HG03575 (cell line): ENCODE results near the gene RMC1.
"Not testable (repeated sequence)": the region's sequence is repeated elsewhere in the genome, so short reads cannot be mapped to it uniquely, and the experiment has no call there.

Source experiments
- ATAC-seq: cut with Tn5 transposase; IDR thresholded peaks from one replicate; pipeline ENCODE4 v1.9.1; 2021; ENCODE audit not compliant: unreplicated experiment, insufficient number of reproducible peaks, low FRiP score; ENCODE audit errors: extremely low read depth

RMC1 gene

DNA sequence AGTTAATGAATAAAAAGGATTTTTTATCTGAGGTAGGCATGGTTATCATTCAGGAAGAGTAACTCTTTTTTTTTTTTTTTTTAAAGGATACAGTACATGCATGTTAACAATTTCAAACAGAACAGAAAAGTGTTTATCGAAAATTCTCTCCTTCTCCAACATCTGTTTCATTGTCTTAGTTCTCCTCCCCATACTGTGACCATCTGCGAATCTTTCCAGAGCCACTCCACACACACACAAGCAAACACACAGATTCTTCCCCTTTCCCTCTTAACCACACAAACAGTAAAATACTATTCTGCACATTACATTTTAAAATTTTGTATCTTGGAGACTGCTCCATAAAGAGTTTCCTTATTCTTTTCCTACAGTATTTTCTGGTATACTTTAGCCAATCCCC, 45.0 kb downstream of the RMC1 start:
- no peak for ATAC-seq

DNA sequence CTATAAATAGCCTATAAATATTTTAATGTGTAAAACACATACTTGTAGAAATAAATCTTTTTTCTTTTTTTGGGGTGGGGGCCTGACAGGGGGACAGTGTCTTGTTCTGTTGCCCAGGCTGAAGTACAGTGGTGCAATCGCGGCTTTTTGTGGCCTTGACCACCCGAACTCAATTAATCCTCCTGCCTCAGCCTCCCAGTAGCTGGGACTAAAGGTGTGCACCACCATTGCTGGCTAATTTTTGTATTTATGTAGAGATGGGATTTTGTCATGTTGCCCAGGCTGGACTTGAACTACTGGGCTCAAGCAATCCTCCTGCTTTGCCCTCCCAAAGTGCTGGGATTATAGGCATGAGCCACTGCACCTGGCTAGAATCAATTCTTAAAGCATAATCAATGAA, 45.4 kb downstream of the RMC1 start:
- ATAC-seq: no peak

DNA sequence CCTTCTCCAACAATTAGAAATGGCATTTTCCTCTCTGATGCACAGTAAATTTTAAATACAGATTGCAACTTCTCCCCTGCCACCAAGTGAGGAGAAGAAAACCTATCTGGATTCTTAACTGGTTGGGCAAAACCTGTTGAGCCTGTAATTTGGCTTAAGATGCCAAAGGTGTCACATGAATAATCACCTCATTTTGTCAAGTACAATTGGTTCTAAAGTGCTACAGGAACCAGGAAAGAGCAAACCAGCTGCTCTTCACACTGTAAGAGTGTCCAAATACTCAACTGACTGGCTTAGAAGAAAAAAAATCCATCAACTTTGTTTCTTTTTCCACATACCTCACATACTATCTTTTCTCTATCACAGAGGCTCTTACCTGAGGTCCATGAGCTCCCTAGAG, 47.6 kb downstream of the RMC1 start:
- ATAC-seq: no peak

DNA sequence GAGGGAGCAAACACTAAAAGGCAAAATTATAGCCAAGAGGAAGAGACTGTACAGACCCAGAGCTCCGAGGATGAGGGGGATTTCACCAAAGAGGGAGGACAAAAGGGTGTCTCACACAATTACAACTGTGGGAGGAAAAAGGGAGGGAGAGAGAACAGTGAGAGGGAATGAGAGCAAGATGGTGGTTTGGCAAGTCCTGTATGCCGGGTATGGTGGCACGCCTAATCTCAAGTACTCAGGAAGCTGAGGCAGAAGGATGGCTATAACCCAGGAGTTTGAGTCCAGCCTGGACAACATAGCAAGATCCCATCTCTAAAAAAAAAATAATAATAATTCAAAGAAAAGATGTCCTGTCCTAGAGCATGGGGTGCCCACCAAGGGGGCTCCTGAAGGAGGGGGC, 48.7 kb downstream of the RMC1 start:
- no peak for ATAC-seq

DNA sequence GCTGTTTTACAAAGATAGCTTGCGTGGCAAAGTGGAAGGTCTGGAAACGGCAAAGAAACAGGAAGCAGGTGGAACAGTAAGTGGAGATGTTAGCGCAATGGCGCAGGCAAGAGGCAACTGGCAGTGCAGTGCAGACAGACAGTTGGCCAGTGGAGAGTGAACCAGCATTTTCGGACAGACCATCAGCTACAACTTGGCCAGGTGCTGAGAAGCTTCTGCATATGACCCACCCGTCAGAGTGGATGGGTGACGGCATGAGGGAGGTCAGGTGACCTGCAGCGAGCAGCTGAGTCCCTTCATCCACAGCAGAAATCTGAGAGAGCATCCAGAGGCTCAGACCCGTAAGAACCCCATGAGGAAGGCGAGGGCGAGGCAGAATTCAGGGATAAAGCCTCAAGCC, 49.2 kb downstream of the RMC1 start:
- ATAC-seq: no peak

DNA sequence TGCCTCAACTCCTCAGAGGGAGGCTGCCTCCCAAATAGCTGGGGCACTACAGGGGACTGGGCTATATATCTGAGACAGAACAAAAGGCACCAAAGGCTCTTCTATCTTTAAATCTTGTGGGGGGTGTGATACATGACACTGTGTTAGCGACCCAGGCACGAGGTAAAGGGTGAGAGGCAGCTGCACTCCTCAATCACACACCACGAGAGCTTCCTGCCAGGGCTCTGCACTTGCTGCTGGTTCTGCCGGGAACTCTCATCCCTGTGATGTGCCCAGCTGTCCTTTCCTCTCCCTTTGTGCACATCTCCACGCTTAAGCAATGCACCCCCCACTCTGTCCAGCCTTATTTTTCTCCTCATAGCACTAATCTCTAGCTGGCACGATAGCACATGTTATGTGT, 50.6 kb downstream of the RMC1 start:
- ATAC-seq: no peak

DNA sequence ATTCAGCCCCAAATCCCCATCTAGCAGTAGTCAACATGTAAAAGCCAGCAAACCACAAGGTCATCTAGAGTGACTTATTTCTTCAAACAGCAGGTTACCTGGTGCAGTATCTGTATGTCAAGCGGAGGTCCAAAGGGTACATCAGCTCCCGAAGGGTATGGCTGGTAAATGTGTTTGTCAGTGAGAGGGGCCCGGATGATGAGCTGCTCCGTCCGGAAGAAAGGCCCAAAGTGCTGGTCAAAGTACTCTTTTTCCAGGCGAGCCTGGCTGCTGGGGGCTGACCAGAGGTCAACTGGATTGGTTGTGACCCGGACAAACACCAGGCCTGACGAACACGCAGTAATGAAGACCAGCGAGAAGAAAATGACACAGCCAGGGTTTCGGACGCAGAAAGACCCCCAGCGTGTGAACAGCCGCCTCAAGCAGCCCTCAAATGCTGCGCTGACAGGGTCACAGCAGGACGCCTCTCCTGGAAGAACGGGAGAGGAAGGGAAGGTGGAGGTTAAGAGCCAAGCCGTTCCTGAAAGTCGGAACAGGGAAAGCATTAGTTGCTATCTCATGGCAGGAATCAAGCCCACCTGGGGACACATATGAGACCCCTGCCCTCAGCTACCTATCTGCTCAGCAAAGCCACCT, 53.0 kb downstream of the RMC1 start:
- ATAC-seq: no peak

DNA sequence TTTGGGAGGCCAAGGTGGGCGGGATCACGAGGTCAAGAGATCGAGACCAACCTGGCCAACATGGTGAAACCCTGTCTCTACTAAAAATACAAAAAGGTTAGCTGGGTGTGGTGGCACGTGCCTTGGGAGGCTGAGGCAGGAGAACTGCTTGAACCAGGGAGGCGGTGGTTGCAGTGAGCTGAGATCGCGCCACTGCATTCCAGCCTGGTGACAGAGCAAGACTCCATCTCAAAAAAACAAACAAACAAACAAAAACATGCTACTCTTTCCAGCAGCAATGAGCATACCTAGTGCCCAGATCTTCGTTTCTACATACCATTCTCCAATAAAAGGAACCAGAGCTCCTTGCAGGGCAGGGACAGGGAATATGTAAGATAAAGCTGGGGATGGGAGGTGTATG, 54.2 kb downstream of the RMC1 start:
- ATAC-seq: not testable (repeated sequence)

DNA sequence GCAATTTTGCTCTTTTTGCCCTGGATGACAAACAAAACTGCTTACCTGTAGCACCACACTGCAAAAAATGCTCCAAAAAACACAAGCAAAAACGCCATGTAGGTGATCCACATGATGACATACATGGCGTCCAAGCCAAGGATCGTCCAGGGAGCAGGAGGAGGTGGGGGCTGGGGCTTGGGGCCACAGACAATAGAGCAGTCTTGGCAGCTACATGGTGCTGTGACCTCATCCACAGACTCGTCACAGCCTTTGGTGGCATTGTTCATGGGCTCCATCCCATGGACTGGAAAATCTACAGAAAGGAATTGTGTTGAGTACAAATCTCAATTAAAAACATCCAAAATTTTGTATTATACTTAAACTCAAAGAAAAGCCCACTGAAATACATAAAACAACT, 56.9 kb downstream of the RMC1 start:
- no peak for ATAC-seq

DNA sequence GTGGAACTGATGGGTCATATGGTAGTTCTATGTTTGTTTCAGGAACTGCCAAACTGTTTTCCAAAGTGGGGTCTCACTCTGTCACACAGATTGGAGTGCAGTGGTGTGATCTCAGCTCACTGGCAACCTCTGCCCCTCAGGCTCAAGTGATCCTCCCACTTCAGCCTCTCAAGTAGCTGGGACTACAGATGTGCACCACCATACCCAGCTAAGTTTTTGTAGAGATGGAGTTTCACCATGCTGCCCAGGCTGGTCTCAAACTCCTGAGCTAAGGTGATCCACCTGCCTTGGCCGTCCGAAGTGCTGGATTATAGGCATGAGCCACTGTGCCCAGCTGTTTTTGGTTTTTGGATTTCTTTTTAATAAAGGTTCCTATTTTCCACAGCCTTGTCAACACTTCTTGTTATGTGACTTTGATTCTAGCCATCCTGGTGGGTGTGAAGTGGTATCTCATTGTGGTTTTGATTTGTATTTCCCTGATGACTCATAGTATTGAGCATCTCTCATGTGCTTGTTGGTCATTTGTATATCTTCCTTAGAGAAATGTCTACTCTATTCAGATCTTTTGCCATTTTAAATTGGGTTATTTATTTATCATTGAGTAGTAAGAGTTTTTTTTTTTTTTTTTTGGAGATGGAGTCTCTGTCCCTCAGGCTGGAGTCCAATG, 60.2 kb downstream of the RMC1 start:
- ATAC-seq: no peak

DNA sequence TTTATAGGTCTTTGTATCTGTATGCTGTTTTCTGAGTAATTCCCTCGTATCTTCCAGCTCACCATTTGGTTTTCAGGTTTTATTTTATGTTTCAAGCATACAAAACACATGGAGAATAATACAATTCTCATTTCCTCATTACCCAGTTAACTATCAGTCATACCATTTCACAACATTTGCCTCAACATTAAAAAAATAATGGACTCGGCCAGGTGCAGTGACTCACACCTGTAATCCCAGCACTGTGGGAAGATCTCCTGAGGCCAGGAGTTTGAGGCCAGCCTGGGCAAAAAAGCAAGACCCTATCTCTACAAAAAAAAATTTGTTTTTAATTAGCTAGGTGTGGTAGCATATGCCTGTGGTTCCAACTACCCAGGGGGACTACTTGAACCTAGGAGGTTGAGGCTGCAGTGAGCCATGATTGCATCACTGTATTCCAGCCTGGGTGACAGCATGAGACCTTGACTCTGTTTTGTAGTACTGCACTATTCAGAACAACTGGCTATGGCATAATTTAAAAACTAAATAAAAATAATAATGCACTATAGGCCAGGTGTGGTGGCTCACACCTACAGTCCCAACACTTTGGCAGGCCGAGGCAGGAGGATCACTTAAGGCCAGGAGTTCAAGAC, 62.7 kb downstream of the RMC1 start:
- ATAC-seq: no peak

DNA sequence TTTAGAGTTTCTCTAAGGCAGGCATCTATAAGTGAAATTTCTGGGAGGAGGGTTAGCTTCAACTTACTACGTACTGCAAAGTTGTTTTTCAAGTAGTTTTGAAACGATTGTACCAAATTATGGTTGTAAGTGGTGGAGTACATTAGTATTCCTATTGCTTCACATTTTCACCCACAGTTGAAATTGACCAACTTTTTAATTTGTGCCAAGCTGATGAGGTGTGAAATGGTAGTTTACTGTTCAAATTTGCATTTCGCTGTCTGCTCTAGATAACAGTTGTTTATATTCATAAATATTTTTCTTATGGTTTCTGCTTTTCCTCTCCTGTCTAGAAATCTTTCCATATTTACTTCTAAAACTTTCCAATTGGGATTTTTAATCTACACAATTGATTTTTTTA, 64.4 kb downstream of the RMC1 start:
- no peak for ATAC-seq

DNA sequence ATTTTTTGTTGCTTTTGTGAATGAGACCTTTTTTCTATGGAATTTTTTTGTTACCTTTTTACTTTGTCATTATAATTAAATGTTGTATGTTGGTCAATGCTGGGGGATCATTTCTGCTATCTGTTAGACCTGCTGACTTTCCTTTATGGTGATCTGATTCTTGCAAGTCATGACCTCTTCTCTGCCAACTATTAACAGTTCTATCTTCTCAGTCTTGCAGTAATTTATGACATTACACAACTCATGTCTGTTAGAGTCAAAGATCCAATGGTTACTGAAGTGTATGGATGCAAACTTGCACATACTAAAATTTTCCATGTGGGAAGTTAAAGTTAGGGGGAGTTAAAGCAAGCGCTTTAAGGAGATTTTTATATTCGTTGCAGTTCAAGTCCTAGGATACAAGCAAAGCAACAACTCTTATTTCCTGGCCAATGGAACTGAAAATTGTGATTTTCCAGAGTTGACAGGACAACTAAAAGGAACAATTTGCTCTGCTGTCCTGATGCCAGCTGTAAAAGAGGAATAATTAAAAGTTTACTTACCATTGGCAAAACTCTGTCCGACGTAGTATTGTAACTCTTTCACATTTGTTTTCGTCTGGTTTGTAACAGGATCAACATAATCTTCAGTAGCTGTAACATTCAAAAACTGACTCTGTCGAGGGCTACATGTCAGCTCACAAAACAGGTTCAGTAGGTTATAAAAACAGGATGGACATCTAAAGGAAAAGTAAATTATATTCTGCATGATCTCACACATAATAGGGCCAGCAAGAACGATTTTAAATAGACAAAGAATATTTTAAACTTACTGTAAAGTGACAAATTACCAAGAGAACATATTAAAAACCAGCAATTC, 65.2 kb downstream of the RMC1 start:
- no peak for ATAC-seq

DNA sequence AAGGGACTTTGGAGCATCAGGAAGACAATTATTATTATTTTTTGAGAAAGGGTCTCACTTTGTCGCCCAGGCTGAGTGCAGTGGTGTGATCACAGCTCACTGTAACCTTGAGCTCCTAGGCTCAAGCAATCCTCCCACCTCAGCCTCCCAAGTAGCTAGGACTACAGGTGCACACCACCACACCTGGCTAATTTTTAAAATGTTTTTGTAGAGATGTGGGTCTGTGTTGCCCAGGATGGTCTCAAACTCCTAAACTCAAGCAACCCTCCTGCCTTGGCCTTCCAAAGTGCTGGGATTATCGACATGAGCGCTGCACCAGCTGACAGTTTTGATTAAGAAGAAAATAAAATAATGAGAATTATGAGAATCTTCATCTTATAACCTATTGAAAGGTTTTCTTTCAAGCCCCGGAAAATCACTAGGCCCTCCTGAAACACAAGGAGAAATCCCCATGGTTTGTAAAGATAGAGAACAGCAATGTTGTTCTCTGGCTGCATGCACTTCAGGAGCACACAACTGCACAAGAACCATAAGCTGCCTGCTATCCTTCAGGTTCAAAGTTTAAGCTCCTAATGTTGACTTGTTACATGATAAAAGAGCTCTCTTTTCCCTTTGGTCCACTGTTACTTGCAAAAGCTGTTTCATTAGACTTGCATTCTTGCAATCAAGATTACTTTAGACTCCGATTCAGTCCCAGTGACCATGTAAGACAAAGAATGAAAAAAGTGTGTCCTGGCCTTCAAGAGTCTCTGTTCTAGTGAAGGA, 66.2 kb downstream of the RMC1 start:
- ATAC-seq: no peak

DNA sequence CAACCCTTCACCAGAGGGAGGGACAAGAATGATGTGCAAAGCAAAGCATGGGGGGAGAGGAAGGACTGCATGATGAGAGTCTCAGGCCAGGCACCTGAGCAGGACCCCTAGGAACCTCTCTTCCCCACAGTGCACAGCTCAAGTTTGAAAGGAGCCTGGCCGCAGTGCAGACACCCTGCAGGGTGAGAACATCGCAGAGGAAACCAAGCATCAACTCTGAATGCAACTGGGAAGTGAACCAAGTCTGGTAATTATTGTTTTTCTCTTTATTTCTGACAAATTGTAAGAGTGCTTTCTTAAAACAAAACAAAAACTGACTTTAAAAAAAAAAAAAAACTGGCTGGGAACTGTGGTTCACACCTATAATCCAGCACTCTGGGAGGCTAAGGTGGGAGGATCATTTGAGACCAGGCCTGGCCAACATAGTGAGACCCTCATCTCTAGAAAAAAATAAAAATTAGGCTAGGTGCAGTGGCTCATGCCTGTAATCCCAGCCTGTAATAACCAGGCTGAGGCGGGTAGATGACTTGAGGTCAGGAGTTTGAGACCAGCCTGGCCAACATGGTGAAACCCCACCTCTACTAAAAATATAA, 67.7 kb downstream of the RMC1 start:
- no peak for ATAC-seq

DNA sequence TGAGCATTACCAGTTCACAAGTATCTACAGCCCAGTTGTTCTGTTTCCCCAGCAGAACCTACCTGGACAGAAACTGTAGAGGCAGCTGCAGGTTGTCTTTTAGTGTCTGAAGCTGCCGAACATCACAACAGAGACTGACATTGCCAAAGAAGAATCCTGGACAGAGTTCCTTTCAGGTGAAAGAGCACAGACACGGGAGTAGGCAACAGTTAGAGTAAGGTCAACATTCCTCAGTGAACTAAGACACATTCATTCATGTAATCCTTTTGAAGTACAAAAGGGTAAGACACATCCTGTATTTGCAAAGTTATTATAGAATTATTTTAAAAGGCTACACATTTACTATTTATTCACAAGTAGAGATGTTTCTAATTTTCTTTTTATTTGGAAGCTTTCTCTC, 68.7 kb downstream of the RMC1 start:
- no peak for ATAC-seq

DNA sequence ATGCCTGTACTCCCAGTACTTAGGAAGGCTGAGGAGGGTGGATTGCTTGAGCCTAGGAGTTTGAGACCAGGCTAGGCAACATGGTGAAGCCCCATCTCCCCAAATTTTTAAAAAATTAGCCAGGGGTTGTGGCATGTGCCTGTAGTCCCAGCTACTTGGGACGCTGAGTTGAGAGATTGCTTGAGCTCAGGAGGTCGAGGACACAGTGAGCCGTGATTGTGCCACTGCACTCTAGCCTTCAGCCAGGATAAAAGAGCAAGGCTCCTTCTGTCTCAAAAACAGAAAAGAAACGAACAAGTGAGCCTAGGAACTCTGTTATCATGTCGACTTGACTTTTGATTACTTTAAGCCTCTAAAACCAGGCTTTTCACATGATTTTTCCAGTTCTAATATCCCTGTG, 69.3 kb downstream of the RMC1 start:
- no peak for ATAC-seq

DNA sequence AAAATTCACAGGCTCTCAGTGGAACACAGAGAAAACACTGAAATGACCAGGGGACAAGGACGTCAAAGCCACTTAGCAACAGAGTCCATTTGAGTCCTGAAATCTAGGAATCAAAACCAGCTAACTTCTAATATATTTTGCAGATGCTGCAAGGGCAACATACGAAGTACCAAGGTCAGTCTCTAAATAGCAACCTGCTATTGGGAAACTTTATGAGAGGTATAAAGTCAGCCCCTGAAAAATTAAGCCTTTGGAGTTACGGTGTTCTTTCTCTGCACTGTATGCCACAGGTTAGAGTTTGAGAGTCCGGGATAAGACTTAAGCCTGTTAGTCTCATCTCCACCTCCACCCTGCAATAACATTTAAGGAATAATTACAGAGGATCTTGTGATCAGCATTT, 69.7 kb downstream of the RMC1 start:
- no peak for ATAC-seq
